Measurements from ENCODE around the gene ATP2B2.

The ATP2B2 gene

GRCh38 chr3:10505050-10505790, at the start of gene ATP2B2:
ATP2B2 (minus strand) TSS chr3:10505586; CDS start chr3:10449543, 56,043 bp downstream.
- in situ Hi-C loops (cut with HindIII; ENCODE audit: low pct_unique_long_range_greater_than_20kb, low sequenced_read_pairs) = no loop called here
- TF ChIP-seq JUND (IDR thresholded peaks at IDR 0.05; ENCODE audit: low read depth) = no peak
- DNase-seq (ENCODE audit: low read depth in 1 of 2, low spot score in 1 of 2) = no peak

GRCh38 chr3:10554746-10555145, 49.4 kb upstream of the ATP2B2 start:
- TF ChIP-seq JUND (IDR thresholded peaks at IDR 0.05; ENCODE audit: low read depth) = no peak
- DNase-seq (ENCODE audit: low read depth in 1 of 2, low spot score in 1 of 2) = no peak
- in situ Hi-C loops (cut with HindIII; ENCODE audit: low pct_unique_long_range_greater_than_20kb, low sequenced_read_pairs) = no loop called here

- DNase-seq (ENCODE audit: low read depth in 1 of 2, low spot score in 1 of 2) = no peak
- TF ChIP-seq JUND (IDR thresholded peaks at IDR 0.05; ENCODE audit: low read depth) = no peak
- in situ Hi-C loops (cut with HindIII; ENCODE audit: low pct_unique_long_range_greater_than_20kb, low sequenced_read_pairs) = no loop called here
These were observed 48.8 kb upstream of the ATP2B2 start for GRCh38 chr3:10554236-10554611.

GRCh38 chr3:10553591-10554235, 48.3 kb upstream of the ATP2B2 start:
- in situ Hi-C loops (cut with HindIII; ENCODE audit: low pct_unique_long_range_greater_than_20kb, low sequenced_read_pairs) = no loop called here
- TF ChIP-seq JUND (IDR thresholded peaks at IDR 0.05; ENCODE audit: low read depth) = no peak
- DNase-seq (ENCODE audit: low read depth in 1 of 2, low spot score in 1 of 2) = no peak

- in situ Hi-C loops (cut with HindIII; ENCODE audit: low pct_unique_long_range_greater_than_20kb, low sequenced_read_pairs) = no loop called here
- no peak for TF ChIP-seq JUND (IDR thresholded peaks at IDR 0.05; ENCODE audit: low read depth)
- DNase-seq (ENCODE audit: low read depth in 1 of 2, low spot score in 1 of 2) = no peak
These were observed 47.2 kb upstream of the ATP2B2 start for GRCh38 chr3:10552631-10552943.

- in situ Hi-C loops (cut with HindIII; ENCODE audit: low pct_unique_long_range_greater_than_20kb, low sequenced_read_pairs) = no loop called here
- DNase-seq (ENCODE audit: low read depth in 1 of 2, low spot score in 1 of 2) = no peak
- TF ChIP-seq JUND (IDR thresholded peaks at IDR 0.05; ENCODE audit: low read depth) = no peak
These were observed 46.6 kb upstream of the ATP2B2 start for GRCh38 chr3:10551821-10552630.

- in situ Hi-C loops (cut with HindIII; ENCODE audit: low pct_unique_long_range_greater_than_20kb, low sequenced_read_pairs) = no loop called here
- no peak for TF ChIP-seq JUND (IDR thresholded peaks at IDR 0.05; ENCODE audit: low read depth)
These were observed 45.8 kb upstream of the ATP2B2 start for GRCh38 chr3:10551139-10551538.

GRCh38 chr3:10550705-10551104, 45.3 kb upstream of the ATP2B2 start:
- no peak for DNase-seq (ENCODE audit: low read depth in 1 of 2, low spot score in 1 of 2)
- no peak for TF ChIP-seq JUND (IDR thresholded peaks at IDR 0.05; ENCODE audit: low read depth)
- in situ Hi-C loops (cut with HindIII; ENCODE audit: low pct_unique_long_range_greater_than_20kb, low sequenced_read_pairs) = no loop called here

More at GRCh38 chr3:10551139-10551538, 45.8 kb upstream of the ATP2B2 start:
- DNase-seq (ENCODE audit: low read depth in 1 of 2, low spot score in 1 of 2) = no peak

GRCh38 chr3:10549617-10550230, 44.3 kb upstream of the ATP2B2 start:
- DNase-seq (ENCODE audit: low read depth in 1 of 2, low spot score in 1 of 2) = peak in 1 of 2 experiments; percentile 41
- no peak for TF ChIP-seq JUND (IDR thresholded peaks at IDR 0.05; ENCODE audit: low read depth)
- in situ Hi-C loops (cut with HindIII; ENCODE audit: low pct_unique_long_range_greater_than_20kb, low sequenced_read_pairs) = no loop called here

- in situ Hi-C loops (cut with HindIII; ENCODE audit: low pct_unique_long_range_greater_than_20kb, low sequenced_read_pairs) = no loop called here
- DNase-seq (ENCODE audit: low read depth in 1 of 2, low spot score in 1 of 2) = no peak
- TF ChIP-seq JUND (IDR thresholded peaks at IDR 0.05; ENCODE audit: low read depth) = no peak
These were observed 43.6 kb upstream of the ATP2B2 start for GRCh38 chr3:10548992-10549391.

- TF ChIP-seq JUND (IDR thresholded peaks at IDR 0.05; ENCODE audit: low read depth) = no peak
- in situ Hi-C loops (cut with HindIII; ENCODE audit: low pct_unique_long_range_greater_than_20kb, low sequenced_read_pairs) = no loop called here
- no peak for DNase-seq (ENCODE audit: low read depth in 1 of 2, low spot score in 1 of 2)
These were observed 42.7 kb upstream of the ATP2B2 start for GRCh38 chr3:10547841-10548783.

GRCh38 chr3:10547413-10547812, 42.0 kb upstream of the ATP2B2 start:
- no peak for TF ChIP-seq JUND (IDR thresholded peaks at IDR 0.05; ENCODE audit: low read depth)
- DNase-seq (ENCODE audit: low read depth in 1 of 2, low spot score in 1 of 2) = no peak
- in situ Hi-C loops (cut with HindIII; ENCODE audit: low pct_unique_long_range_greater_than_20kb, low sequenced_read_pairs) = no loop called here

Data from T47D (cell line).